HG03571 (cell line): ENCODE measurements around the gene AHR.

Experiments used
- ATAC-seq: cut with Tn5 transposase; IDR thresholded peaks from one replicate; pipeline ENCODE4 v1.9.1; 2021; ENCODE audit not compliant: unreplicated experiment

AHR gene

GRCh38 chr7:17298102-17298839 lies at the start of gene AHR:
AHR (plus strand) TSS chr7:17298652; CDS start chr7:17299265, 613 bp downstream.
- ATAC-seq: peak; percentile 63

DNA sequence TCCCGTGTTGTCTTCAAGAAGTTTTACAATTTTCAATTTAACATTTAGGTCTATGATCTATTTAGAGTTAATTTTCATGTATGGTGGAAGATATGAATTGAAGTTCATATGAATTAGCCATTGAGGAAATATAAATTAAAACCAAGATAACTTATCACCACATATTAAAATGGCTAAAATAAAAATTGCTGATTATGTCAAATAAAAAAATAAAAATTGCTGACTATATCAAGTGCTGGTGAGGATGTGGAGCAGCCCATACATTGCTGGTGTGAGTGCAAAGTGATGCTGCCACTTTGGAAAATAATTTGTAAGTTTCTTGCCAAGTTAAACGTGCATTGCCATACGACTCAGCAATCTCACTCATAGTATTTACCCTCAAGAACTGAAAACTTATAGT lies 44.6 kb upstream of the AHR start:
- no peak for ATAC-seq

DNA sequence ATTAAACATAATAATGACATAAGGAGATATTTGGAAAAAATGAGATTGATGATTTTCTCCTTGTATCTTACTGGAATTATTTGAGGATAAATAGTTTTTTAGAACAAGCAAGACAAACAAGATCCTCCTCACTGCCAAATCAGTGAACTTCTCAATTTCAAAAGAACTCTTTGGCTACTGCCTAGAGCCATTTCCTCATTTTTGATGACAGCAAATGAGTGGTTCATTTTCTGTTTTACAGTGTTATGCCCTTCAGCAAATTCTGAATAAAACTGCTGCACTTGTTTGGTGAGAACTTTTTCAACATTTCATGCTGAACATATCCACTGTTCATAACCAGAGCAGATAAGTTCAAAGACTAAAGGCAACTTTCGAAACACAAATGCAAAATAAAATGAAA lies 42.5 kb upstream of the AHR start:
- ATAC-seq: no peak

- ATAC-seq: no peak
These were observed 42.1 kb upstream of the AHR start for GRCh38 chr7:17256375-17256774.

DNA sequence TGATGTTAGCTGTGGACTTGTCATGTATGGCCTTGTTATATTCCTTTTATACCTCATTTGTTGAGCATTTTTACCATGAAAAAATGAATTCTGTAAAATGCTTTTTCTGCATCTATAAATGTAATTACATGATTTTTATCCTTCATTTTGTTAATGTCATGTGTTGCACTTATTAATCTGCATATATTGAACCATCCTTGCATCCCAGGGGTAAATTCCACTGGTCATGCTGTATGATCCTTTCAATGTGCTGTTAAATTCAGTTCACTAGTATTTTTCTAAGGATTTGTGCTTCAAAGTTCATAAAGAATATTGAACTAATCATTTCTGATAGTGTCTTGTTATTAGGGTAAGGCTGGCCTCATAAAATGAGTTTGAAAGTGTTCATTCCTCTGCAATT lies 31.9 kb upstream of the AHR start:
- no peak for ATAC-seq

DNA sequence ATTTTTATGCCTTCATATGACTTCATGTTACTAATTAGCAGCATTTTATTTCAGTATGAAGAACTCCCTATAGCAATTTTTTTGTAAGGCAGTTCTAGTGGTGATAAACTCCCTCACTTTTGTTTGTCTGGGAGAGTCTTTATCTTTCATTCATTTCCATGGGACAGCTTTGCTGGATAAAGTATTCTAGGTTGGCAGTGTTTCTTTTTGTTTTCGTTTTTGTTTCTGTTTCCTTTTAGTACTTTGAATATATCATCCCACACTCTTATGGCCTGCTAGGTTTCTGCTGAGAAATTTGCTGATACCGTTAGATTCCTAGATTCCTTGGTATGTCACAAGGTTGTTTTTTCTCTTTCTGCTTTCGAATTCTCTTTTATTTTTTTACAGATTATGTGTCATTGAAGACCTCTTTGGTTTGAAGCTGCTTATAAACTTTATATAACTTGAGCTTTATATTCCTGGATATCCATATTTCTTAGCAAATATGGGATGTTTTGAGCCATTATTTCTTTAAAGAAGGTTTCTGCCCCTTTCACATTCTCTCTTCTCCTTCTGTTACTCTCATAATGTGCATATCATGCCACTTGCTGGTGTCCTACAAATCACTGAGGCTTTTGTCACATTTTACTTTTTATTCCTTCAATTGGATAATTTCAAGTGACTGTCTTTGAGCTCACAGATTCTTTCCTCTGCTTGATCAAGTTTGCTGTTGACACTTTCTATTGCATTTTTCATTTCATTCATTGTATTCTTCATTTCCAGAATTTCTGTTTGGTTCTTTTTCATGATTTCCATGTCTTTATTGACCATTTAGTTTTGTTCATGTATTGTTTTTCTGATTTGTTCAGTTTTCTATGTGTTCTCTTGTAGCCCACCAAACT lies 28.9 kb upstream of the AHR start:
- ATAC-seq: no peak

GRCh38 chr7:17274551-17275245 lies 23.8 kb upstream of the AHR start:
- no peak for ATAC-seq

- no peak for ATAC-seq
These were observed 22.4 kb upstream of the AHR start for GRCh38 chr7:17275749-17276671.

- ATAC-seq: no peak
These were observed 19.4 kb upstream of the AHR start for GRCh38 chr7:17279061-17279460.

- no peak for ATAC-seq
These were observed 9.3 kb upstream of the AHR start for GRCh38 chr7:17289074-17289645.

DNA sequence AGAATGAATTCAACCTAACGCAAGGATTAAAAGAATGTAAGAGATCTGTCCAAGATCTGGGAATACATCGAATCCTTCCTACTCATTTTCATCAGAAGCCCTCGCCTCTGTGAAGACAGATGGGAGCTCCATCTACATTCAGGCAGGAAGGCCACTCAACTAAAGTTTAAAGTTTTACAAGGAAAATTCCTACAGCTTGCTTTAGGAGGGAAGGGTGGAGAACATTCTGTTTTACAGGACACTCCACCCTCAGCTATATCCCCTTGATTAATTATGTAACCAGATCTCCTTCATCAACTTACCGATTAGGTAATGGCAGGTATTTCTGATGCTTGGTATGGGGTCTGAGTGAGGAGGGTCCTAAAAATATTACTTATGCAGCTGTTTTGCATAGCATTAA lies 5.6 kb upstream of the AHR start:
- no peak for ATAC-seq

DNA sequence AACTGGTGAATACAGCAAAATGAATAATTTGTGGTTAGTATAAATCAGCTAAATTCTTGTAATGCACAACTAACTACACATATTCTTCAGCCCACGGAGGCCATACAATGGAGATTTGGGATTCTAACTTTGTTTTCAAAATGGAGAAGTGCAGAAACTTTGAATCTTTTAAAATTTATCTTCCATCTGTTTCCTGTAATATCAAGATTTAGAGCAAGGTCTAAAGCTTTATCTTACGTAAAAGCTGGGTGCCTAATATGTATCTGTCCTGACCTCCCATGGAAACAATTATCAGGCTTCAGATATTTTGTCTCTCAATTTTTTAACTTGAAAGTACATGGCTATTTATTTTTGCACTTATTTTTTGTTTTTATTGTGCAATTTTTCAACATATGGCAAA lies 5.0 kb upstream of the AHR start:
- no peak for ATAC-seq

DNA sequence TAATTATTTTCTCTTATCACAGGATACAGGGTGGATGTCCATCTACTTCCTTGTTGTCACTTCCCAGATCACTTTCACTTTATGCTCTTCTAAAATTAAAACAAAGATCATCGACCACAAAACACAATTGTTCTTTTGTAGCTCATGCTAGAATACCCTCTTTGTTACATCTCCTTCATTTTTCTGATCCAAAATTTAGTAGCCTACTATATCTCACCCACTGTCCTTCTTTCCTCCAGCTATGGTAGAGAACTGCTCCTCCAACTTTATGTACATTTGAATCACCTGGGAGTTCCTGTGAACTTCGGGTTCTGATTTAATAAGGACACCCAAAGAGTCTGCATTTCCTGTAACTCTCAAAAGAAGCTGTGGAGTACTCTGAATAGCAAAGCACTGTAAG lies 1.2 kb upstream of the AHR start:
- ATAC-seq: no peak

DNA sequence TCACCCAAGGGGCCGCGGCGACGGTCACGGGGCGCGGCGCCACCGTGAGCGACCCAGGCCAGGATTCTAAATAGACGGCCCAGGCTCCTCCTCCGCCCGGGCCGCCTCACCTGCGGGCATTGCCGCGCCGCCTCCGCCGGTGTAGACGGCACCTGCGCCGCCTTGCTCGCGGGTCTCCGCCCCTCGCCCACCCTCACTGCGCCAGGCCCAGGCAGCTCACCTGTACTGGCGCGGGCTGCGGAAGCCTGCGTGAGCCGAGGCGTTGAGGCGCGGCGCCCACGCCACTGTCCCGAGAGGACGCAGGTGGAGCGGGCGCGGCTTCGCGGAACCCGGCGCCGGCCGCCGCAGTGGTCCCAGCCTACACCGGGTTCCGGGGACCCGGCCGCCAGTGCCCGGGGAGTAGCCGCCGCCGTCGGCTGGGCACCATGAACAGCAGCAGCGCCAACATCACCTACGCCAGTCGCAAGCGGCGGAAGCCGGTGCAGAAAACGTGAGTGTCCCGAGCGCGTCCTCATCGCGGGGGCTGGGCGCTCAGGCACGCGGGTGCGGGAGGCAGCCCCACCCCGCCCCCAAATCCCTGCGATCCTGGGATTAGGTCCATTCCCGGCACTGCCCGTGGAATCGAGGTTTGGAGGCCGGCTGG lies 509 bp downstream of the AHR start:
- ATAC-seq: peak; percentile 37

DNA sequence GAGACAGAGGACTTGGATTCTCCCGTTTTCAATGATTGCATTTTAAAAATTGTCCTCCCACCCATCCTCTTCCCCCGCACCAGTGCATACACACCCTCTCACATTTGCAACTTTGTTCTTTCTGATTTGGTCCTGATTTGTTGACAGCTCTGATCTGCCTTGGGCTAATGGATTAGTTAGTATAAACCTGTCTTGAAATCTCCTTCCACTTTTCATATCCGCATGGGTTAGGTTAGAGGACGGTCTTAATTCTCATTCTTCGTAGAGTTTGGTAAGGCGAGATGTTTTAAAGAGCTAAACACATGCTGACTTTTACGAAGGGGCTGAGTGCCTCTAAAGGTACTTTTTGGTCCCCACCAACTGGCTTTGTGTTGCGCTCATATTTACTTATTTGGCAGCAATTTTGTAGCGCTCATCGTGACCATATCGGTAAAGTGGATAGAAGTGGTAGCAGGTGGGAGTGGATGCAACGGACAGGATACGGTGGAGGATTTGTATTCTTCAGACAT lies 1.1 kb downstream of the AHR start:
- peak; percentile 4 for ATAC-seq

DNA sequence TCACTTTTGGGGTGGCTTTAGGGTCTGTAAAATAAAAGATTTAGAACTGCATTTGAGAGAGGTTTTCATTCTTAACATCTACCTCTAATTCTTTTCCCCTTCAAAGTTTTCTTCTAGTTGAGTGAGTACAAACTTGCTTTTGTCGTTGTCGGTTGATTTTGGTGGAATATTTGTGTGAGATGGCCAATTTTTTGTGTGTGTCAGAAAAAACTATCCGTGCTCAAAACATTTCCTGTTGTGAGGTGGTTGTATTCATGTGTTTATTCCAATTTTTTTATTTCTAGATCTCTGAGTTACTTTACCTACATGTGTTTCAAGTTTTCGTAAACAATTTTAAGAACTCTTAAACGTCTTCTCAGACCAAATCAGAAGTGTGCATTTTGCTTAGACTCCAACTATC lies 1.6 kb downstream of the AHR start:
- ATAC-seq: no peak

DNA sequence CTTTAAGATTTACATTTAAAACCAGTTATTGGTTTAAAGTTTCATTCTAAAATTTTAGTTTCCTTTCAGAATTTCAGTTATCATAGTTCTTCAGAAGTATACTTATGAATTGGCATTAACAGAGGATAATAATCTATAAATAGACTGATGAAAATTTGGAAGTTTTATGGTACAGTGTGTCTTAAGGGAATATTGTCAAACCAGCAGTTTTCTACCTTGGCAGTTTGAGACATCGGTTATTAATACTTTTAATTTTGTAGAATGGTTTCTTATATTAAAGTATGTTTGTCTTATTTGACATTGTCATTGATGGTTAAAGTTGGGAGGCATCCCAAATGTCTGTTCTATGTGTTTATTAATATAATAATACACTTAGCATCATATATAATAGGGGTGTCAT lies 2.0 kb downstream of the AHR start:
- no peak for ATAC-seq

DNA sequence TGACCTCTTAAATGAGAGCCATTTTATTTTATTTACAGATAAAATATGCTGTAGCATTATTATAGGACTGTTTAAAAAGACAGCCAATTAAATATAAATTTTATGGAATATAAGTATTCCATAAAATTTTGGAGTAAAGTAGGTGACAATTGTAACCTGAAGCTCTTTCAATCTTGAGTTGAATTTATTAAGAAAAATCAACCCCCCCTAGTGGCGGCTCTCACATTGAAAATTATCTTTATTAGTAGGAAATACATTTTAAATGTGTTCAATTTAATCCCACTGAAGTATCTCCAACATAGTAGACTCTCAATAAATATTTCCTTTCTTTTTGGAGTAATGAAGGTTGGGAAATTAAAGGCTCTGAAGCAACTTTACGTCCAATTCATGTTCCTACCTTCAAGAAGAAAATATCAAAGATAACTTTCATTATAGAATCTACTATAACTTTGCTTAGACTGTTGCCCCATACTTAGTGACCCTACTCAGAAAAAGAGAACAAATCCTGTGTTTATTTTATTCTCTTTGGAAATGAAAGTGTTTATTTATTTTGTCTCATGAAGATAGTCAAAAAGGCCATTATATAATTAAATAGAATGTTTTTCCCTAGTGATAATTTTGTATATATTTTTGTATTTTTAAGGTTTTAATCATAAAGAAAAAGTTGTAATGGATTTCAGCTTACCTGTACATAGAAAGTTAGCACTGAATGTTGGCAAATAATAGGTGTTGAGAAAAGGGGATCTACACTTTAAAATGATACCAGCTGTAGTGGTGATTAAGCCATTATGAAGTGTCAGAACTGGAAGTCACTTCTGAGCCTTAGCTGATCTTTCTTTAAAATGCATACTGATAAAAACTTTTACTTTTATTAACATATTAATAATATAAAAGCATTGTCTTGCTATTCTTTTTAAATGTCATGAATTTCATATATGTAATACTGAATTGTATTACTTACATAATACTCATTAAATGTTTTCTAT lies 3.3 kb downstream of the AHR start:
- no peak for ATAC-seq
